T-helper 1 cell treated with Interleukin-12 subunit alpha and Interleukin-12 subunit beta and Interleukin-4 antibody, amounts not matched to agents 30 μg/mL and 1 μg/mL, for 36 hours (primary cell): Measurements from ENCODE around the gene ALS2CL.

Experiments
- H3K27ac Mint-ChIP-seq: one replicate; pipeline ENCODE4 v1.8.0; 2021; ENCODE audit warnings: mild to moderate bottlenecking, mixed read lengths
- H3K27me3 Mint-ChIP-seq: one replicate; pipeline ENCODE4 v1.8.0; 2021; ENCODE audit warnings: low read depth, mixed read lengths
- H3K36me3 Mint-ChIP-seq: one replicate; pipeline ENCODE4 v1.8.0; 2021; ENCODE audit warnings: low read depth, mixed read lengths
- H3K4me1 Mint-ChIP-seq: one replicate; pipeline ENCODE4 v1.8.0; 2021; ENCODE audit warnings: low read depth, mixed read lengths
- H3K4me3 Mint-ChIP-seq: one replicate; pipeline ENCODE4 v1.8.0; 2021; ENCODE audit warnings: mild to moderate bottlenecking, moderate library complexity, mixed read lengths
- H3K9me3 Mint-ChIP-seq: one replicate; pipeline ENCODE4 v1.8.0; 2021; ENCODE audit warnings: mixed read lengths

Gene ALS2CL

DNA sequence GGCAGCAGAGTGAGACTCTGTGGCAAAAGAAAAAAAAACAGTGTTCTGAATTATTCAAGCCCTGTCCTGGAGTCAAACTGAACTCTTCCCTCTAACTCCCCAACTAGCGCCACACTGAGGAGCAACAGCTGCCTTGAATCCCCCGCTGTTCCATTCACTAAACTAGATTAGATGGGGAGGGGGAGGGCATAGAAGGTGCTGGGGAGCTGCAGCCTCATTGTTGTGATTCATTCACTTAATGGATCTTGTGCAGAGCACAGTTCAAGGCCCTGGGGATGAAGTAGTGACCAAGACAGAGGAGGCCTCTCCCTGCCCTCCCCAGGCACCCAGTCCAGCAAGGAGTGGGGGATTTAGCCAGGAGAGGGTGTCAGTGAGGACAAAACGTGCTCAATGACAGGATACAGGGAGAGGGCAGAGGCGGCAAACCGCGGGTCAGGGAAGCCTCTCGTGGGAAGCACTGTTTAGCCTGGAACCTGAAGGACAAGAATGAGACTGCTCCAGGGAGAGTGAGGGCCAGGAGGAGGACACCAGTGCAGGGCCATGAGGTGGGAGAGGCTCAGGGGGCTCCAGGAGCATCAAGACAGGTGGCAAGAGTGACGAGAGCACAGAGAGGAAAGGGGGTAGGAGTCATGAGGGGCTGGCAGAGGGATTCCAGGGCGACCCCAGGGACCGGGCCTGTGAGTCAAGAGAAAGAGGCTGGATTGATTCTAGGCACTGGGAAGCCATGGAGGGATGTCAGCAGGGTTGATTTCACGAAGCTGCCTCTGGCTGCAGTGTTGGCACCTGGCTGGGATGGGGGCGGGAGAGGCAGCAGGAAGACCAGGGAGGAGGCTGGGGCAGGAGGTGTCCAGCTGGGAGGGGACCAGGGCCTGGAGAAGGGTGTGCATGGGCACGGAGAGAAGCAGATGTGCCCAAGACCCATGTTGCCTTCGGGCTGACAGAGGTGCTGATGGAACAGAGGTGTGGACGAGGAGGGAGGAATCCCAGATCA is 31.4 kb downstream of the ALS2CL start:
- H3K36me3 Mint-ChIP-seq: no peaks in the 10 kb centered on the region

GRCh38 chr3:46660543-46661523 is 32.6 kb downstream of the ALS2CL start:
- Mint-ChIP-seq H3K36me3 (no peaks in the 10 kb centered on the region), H3K27ac (no peak overlapping the region), H3K9me3 (no peaks in the 10 kb centered on the region), H3K4me1 (no peaks in the 10 kb centered on the region), H3K27me3 (peaks cover 18% of the 10 kb centered on the region), H3K4me3 (no peak overlapping the region)

More for the DNA sequence above, 31.4 kb downstream of the ALS2CL start:
- Mint-ChIP-seq H3K4me1 (no peaks in the 10 kb centered on the region), H3K4me3 (no peak overlapping the region), H3K27ac (no peak overlapping the region), H3K9me3 (no peaks in the 10 kb centered on the region), H3K27me3 (peaks cover 15% of the 10 kb centered on the region)

GRCh38 chr3:46660003-46660402 is 33.5 kb downstream of the ALS2CL start:
- H3K27ac Mint-ChIP-seq: no peak overlapping the region
- no peaks in the 10 kb centered on the region for H3K4me1 Mint-ChIP-seq
- H3K36me3 Mint-ChIP-seq: no peaks in the 10 kb centered on the region
- H3K27me3 Mint-ChIP-seq: peaks cover 20% of the 10 kb centered on the region
- no peaks in the 10 kb centered on the region for H3K9me3 Mint-ChIP-seq
- no peak overlapping the region for H3K4me3 Mint-ChIP-seq

DNA sequence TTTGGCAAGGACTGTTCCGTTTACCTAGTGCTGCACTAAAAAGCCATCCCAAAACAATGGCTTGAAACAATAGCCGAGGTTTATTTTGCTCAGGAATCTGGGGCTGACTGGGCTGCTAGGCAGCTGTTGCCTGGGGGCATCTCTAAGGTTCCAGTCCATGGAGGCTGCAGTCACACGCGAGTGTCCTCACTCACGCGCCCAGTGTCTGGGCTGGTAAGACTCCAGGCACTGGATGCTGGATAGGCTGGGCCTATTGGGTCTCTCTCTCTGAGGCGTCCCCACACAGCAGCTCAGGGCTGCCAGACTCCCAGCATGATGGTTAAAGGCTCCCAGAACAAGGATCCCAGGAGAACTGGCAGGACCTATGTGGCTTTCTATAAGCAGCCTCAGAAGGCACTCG is 34.2 kb downstream of the ALS2CL start:
- Mint-ChIP-seq H3K27me3 (peaks cover 20% of the 10 kb centered on the region), H3K27ac (no peak overlapping the region), H3K4me1 (no peaks in the 10 kb centered on the region), H3K4me3 (no peak overlapping the region), H3K36me3 (no peaks in the 10 kb centered on the region), H3K9me3 (no peaks in the 10 kb centered on the region)

DNA sequence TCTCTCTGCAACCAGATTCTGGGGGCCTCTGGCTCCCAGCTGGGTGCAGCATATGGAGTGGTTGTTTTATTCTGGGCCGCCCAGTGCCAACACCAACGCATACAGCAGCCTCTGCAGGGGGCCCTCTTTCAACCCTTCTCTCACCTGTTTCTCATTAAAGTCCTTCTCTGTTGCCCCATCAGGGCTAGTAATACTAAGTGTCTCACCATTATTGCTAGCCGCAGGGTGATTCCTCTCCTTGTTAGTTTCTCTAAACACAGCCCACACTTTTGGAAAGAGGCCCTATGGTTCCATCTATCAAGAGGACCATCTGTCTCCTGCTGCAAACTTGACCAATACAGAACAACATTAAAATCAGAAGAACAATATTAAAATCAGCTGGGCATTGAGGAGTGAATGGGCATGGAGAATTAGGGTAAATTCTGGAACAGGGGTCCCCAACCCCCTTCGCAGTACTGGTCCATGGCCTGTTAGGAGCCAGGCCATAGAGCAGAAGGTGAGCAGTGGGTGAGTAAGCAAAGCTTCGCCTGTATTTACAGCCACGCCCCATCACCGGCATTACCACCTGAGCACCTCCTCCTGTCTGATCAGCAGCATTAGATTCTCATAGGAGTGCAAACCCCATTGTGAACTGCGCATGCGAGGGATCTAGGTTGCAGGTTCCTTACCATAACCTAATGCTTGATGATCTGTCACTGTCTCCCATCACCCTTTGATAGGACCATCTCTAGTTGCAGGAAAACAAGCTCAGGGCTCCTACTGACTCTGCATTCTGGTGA is 36.5 kb downstream of the ALS2CL start:
- Mint-ChIP-seq H3K9me3 (peaks cover 6% of the 10 kb centered on the region), H3K4me3 (no peak overlapping the region), H3K36me3 (no peaks in the 10 kb centered on the region), H3K27me3 (peaks cover 27% of the 10 kb centered on the region), H3K27ac (no peak overlapping the region), H3K4me1 (no peaks in the 10 kb centered on the region)

GRCh38 chr3:46655271-46655670 is 38.2 kb downstream of the ALS2CL start:
- H3K9me3 Mint-ChIP-seq: peaks cover 12% of the 10 kb centered on the region
- no peak overlapping the region for H3K4me3 Mint-ChIP-seq
- H3K27ac Mint-ChIP-seq: no peak overlapping the region
- H3K27me3 Mint-ChIP-seq: peaks cover 34% of the 10 kb centered on the region
- H3K4me1 Mint-ChIP-seq: no peaks in the 10 kb centered on the region
- no peaks in the 10 kb centered on the region for H3K36me3 Mint-ChIP-seq

DNA sequence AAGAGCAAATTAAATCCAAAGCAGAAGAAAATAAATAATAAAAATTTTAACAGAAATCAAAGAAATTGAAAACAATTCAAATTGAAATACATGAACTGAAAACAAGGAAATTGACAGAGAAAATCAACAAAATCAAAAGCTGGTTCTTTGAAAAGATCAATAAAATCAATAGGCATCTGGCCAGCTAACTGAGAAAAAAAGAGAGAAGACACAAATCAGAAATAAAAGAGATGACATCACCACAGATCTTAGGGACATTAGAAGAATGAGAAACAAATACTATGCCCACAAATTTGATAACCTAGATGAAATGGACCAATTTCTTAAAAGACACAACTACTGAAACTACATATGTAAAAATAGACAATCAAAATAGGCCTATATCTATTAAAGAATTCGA is 42.4 kb downstream of the ALS2CL start:
- Mint-ChIP-seq H3K4me1 (no peaks in the 10 kb centered on the region), H3K27me3 (peaks cover 35% of the 10 kb centered on the region), H3K9me3 (peaks cover 12% of the 10 kb centered on the region), H3K4me3 (no peak overlapping the region), H3K27ac (no peak overlapping the region), H3K36me3 (no peaks in the 10 kb centered on the region)

GRCh38 chr3:46649436-46649835 is 44.0 kb downstream of the ALS2CL start:
- Mint-ChIP-seq H3K36me3 (no peaks in the 10 kb centered on the region), H3K27ac (no peak overlapping the region), H3K4me3 (no peak overlapping the region), H3K9me3 (peaks cover 12% of the 10 kb centered on the region), H3K27me3 (peaks cover 30% of the 10 kb centered on the region), H3K4me1 (no peaks in the 10 kb centered on the region)

GRCh38 chr3:46648096-46648495 is 45.4 kb downstream of the ALS2CL start:
- no peak overlapping the region for H3K4me3 Mint-ChIP-seq
- no peaks in the 10 kb centered on the region for H3K4me1 Mint-ChIP-seq
- H3K36me3 Mint-ChIP-seq: no peaks in the 10 kb centered on the region
- no peak overlapping the region for H3K27ac Mint-ChIP-seq
- H3K9me3 Mint-ChIP-seq: peaks cover 12% of the 10 kb centered on the region
- peaks cover 36% of the 10 kb centered on the region for H3K27me3 Mint-ChIP-seq

DNA sequence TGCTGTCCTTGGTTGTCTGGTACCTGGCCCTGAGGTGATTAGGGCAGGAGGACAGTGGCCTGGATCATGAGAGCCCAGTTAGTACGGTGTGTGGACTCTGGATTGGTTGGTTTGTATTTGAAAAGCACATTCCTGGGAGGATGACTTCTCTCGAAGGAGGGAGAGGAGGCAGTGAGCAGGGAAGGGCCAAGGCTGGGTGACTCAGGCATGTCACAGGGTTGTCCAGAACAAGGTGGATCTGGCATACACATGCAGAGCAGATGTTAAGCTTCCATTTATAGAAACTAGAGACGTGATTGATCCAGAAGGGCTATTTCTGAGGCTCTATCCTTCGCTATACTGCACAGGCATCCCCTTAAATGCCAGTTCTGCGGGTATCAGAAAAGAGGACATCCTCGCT is 46.8 kb downstream of the ALS2CL start:
- Mint-ChIP-seq H3K4me3 (no peak overlapping the region), H3K4me1 (no peaks in the 10 kb centered on the region), H3K36me3 (no peaks in the 10 kb centered on the region), H3K27ac (no peak overlapping the region), H3K9me3 (peaks cover 3% of the 10 kb centered on the region), H3K27me3 (peaks cover 32% of the 10 kb centered on the region)

GRCh38 chr3:46643701-46644100 is 49.8 kb downstream of the ALS2CL start:
- Mint-ChIP-seq H3K9me3 (no peaks in the 10 kb centered on the region), H3K36me3 (no peaks in the 10 kb centered on the region), H3K4me3 (no peak overlapping the region), H3K4me1 (no peaks in the 10 kb centered on the region), H3K27me3 (peaks cover 22% of the 10 kb centered on the region), H3K27ac (no peak overlapping the region)

DNA sequence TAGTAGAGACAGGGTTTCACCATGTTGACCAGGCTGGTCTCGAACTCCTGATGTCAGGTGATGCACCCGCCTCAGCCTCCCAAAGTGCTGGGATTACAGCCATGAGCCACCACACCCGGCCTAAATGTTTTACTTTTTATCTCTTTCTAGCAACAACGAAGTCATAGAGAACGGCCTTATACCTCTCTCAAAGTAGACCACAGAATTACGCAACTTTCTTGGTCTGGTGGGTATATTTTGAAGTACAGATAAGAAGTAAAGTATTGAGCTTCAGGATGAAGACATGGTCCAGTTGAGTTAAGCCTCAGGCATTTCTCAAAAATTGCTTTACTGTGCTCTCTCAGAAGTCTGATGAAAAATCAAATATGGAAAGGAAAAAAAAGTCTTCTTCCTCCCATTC is 50.5 kb downstream of the ALS2CL start:
- Mint-ChIP-seq H3K36me3 (no peaks in the 10 kb centered on the region), H3K27ac (no peak overlapping the region), H3K9me3 (no peaks in the 10 kb centered on the region), H3K4me1 (no peaks in the 10 kb centered on the region), H3K4me3 (no peak overlapping the region), H3K27me3 (peaks cover 19% of the 10 kb centered on the region)

DNA sequence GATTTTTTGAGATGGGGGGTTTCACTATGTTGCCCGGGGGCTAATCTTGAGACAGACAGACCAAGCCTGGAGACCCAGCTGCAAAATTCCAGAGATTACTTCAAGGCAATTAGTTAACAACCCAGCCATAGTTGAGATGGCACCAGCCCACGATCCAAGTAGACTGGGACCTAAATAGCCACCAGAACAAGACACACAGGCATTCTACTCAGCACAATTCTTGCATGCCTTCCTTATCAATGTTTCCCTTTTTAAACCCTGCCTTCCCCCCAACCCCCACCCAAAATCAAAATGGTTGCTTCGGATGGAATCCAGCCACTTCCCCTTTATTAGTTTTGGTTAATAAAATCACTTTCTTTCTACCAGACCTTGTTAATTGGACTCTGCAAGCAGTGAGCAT is 52.6 kb downstream of the ALS2CL start:
- H3K9me3 Mint-ChIP-seq: no peaks in the 10 kb centered on the region
- no peak overlapping the region for H3K4me3 Mint-ChIP-seq
- H3K36me3 Mint-ChIP-seq: no peaks in the 10 kb centered on the region
- H3K4me1 Mint-ChIP-seq: no peaks in the 10 kb centered on the region
- H3K27me3 Mint-ChIP-seq: peaks cover 12% of the 10 kb centered on the region
- no peak overlapping the region for H3K27ac Mint-ChIP-seq

GRCh38 chr3:46639221-46639620 is 54.3 kb downstream of the ALS2CL start:
- peaks cover 15% of the 10 kb centered on the region for H3K27me3 Mint-ChIP-seq
- H3K9me3 Mint-ChIP-seq: no peaks in the 10 kb centered on the region
- H3K36me3 Mint-ChIP-seq: no peaks in the 10 kb centered on the region
- peaks cover 7% of the 10 kb centered on the region for H3K4me1 Mint-ChIP-seq
- no peak overlapping the region for H3K27ac Mint-ChIP-seq
- no peak overlapping the region for H3K4me3 Mint-ChIP-seq
